DND-41 (cell line): ENCODE measurements around the gene FOSL1.

Experiments used
- EZH2 ChIP-seq: IDR thresholded peaks from 3 replicates; pipeline ENCODE4 v1.6.1; 2012; ENCODE audit warnings: borderline replicate concordance, low read depth, mild to moderate bottlenecking, moderate library complexity, low read length, inconsistent platforms; ENCODE audit not compliant: severe bottlenecking
- TF ChIP-seq, protein P1 (sequence below): IDR thresholded peaks from 2 replicates; pipeline ENCODE4 v1.5.1; 2012; ENCODE audit warnings: borderline replicate concordance, low read length, moderate library complexity, mild to moderate bottlenecking; ENCODE audit not compliant: poor library complexity, severe bottlenecking; ENCODE audit errors: extremely low read depth

DNA sequence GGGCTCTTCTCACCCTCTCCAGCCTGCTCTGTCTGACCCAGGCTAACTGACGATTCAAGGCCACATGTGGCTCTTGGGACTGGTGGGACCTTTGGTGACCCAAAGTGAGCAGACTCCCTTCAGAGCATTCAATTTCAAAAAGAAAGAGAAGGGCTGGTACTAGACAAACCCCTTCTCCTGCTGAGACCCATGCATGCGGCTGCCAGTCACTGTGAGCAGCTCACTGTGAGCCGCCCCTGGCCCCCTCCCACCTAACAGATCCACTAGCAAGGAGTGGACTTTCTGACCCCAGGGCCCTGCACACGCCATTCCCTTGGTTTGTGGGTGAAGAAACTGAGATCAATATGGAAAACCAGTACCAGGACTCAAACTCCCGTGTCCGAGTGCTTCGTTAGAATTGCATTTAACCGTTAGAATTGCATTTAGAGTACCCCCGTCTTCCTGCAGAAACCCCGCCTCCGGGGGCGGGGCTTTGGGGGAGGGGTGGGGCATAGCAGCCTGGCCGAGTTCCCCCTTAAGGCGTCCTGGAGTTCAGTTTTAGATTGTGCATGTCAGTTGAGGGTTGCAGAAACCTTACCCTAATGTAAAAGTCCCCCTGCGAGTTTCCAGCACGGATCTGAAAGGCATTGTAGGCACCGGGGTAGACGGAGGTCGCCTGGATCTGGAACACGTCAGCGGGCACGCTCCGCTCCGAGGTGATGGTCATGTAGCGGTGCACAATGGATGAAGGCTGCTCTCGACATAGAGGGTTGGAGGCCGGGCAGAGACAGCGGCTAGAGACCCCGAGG, 32.7 kb downstream of the FOSL1 start:
- TF ChIP-seq, protein P1, sequence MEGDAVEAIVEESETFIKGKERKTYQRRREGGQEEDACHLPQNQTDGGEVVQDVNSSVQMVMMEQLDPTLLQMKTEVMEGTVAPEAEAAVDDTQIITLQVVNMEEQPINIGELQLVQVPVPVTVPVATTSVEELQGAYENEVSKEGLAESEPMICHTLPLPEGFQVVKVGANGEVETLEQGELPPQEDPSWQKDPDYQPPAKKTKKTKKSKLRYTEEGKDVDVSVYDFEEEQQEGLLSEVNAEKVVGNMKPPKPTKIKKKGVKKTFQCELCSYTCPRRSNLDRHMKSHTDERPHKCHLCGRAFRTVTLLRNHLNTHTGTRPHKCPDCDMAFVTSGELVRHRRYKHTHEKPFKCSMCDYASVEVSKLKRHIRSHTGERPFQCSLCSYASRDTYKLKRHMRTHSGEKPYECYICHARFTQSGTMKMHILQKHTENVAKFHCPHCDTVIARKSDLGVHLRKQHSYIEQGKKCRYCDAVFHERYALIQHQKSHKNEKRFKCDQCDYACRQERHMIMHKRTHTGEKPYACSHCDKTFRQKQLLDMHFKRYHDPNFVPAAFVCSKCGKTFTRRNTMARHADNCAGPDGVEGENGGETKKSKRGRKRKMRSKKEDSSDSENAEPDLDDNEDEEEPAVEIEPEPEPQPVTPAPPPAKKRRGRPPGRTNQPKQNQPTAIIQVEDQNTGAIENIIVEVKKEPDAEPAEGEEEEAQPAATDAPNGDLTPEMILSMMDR: no peak
- TF ChIP-seq EZH2: no peak
